ENCODE results near the gene ISM2.
"Not testable (repeated sequence)": the region's sequence is repeated elsewhere in the genome, so short reads cannot be mapped to it uniquely, and the experiment has no call there.

The ISM2 gene

DNA sequence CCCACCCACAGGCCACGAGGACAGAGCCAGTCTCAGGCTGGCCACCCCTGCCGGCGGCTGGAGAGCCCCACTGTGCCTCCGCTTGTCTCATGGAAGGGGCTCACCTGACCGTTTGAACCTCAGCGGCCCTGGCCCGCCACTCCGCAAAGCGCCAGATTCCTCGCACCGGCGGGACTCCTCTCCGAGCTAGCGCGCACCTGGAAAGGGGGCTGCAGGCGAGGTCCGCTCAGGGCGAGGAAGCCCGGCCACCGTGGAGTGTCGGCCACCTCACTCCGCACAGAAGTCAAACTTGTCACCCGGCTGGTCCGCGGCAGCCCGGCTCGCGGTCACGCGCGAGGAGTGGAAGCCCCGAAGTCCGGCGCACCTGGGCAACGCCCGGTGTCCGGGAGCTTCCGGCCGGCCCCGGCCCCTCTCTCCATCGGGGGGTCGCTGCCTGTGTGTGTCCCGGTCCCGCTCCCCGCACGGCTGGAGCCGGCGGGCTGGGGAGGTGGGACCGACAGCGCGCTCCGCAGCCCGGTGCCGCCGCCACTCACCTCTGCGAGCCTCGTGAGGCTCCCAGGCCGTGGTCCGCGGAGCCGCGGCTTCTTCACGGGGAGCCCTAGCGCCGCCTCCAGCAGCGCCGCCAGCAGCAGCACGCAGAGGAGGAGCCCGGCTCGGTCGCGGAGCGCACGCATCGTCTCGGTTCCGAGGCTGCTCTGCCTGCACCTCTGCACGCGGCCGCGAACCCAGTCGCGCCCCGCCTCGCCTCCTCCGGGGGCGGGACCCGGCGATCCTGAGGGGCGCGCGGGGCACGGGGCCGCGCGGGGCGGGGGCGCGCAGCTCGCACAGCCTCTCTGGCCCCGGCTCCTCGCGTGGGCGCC lies at the start of gene ISM2:
TSS of gene ISM2 (minus strand) at position 697 of the 860 bp plus-strand sequence. CDS start at position 674, 23 bp downstream.
- peak within 1 kb of the TSS; percentile 74 for H3K4me3 Mint-ChIP-seq
- peaks cover 13% of the 10 kb centered on the region for H3K4me1 Mint-ChIP-seq
- H3K27me3 Mint-ChIP-seq, result peaks cover 14% of the 10 kb centered on the region
- ATAC-seq (ENCODE audit: low read depth), result peak; percentile 91
- DNase-seq (ENCODE audit: low spot score in 2 of 2), result peak; percentile 38 to 40
- H3K36me3 Mint-ChIP-seq, result no peaks in the 10 kb centered on the region
- no peak within 1 kb of the TSS for H3K27ac Mint-ChIP-seq
- H3K9me3 Mint-ChIP-seq, result peaks cover 3% of the 10 kb centered on the region

DNA sequence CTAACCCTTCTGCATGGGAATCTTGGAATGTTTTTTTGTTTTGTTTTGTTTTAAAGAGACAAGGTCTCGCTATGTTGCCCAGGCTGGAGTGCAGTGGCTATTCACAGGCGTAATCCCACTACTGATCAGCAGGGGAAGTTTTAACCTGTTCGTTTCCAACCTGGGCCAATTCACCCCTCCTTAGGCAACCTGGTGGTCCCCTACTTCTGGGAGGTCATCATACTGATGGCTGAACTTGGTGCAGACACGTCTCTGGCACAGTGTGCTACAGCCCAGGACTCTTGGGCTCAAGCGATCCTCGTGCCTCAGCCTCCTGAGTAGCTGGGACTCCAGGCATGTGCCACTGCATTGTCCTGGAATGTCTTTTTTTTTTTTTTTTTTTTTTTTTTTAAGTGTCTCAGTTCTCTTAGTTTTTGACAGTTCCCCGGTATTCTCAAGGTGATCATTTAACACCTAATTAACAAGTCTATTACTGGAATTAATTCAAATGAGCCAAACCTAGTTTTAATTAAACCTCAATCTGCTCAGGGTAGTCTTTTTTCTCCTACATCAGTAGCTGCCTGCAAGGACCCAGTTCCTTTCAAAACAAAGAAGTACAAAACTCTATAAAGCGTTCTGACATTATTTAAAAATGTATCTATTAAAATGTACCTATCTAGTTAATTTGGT lies 49.0 kb upstream of the ISM2 start:
- ATAC-seq (ENCODE audit: low read depth), result no peak
- H3K4me1 Mint-ChIP-seq, result peaks cover 5% of the 10 kb centered on the region
- H3K27ac Mint-ChIP-seq, result no peak overlapping the region
- H3K36me3 Mint-ChIP-seq, result peaks cover 17% of the 10 kb centered on the region
- DNase-seq (ENCODE audit: low spot score in 2 of 2), result no peak
- H3K9me3 Mint-ChIP-seq, result no peaks in the 10 kb centered on the region
- no peak overlapping the region for H3K4me3 Mint-ChIP-seq
- no peaks in the 10 kb centered on the region for H3K27me3 Mint-ChIP-seq

DNA sequence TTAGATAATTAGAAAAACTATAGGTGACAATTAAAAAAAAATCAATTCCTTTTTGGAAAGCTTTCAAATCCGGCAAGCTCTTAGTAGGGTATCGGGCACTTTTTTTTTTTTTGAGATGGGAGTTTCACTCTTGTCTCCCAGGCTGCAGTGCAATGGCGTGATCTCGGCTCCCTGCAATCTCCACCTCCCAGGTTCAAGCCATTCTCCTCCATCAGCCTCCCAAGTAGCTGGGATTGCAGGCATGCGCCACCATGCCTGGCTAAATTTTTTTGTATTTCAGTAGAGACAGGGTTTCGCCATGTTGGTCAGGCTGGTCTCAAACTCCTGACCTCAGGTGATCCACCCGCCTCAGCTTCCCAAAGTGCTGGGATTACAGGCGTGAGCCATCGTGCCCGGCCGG lies 46.6 kb upstream of the ISM2 start:
- not testable (repeated sequence) for DNase-seq (ENCODE audit: low spot score in 2 of 2); H3K27me3 Mint-ChIP-seq; H3K4me3 Mint-ChIP-seq; H3K9me3 Mint-ChIP-seq; ATAC-seq (ENCODE audit: low read depth)
- Mint-ChIP-seq H3K36me3 (peaks cover 15% of the 10 kb centered on the region), H3K4me1 (peaks cover 10% of the 10 kb centered on the region), H3K27ac (peak overlapping the region; percentile 18)

DNA sequence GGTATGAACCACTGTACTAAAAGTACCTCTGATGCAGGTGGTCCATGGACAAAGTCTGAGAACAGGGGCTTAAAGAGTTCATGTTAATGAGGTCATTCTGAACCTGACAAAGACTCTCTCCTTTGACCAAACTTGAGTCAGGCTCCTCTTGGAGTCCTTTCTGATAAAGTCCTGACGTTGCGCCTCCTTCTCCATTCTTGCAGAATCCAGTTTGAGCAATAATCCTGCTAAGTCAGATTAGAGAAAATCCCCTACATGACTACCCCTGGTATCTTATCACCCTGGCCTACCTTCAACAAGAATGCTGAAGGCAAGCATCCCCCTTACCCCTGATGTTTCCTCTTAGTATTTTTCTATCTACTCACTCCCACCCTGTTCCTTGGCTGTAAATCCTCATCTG lies 46.0 kb upstream of the ISM2 start:
- Mint-ChIP-seq H3K27ac (peak overlapping the region; percentile 18), H3K4me3 (no peak overlapping the region), H3K4me1 (peaks cover 10% of the 10 kb centered on the region), H3K27me3 (no peaks in the 10 kb centered on the region), H3K36me3 (peaks cover 15% of the 10 kb centered on the region), H3K9me3 (no peaks in the 10 kb centered on the region)
- no peak for DNase-seq (ENCODE audit: low spot score in 2 of 2)
- ATAC-seq (ENCODE audit: low read depth), result no peak

DNA sequence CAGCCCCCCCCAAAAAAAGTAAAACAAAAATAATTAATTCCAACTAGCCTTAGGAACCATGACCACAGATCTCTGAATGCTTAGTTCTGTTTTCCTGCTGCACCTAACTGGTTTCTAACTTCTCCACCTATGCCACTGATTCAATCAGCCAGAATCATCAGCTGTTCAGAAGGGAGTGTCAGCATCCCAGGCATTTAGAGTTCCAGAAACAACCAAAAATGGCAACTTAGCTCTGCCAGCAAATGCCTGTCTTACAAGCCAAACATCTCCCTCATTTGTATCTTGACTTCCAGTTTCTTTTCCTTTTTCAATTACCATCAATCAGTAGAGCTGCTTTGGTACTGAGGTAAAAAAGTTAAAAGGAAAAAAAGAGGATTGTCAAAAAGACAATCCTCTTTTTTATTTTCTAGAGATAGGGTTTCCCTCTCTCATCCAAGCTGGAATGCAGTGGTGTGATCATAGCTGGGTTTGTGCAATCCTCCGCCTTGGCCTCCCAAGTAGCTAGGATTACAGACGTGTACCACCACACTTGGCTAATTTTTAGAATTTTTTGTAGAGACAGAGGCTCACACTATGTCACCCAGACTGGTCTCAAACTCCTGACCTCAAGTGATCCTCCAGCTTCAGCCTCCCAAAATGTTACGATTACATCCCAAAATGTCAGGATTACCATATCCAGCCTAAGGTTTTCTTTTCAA lies 45.2 kb upstream of the ISM2 start:
- Mint-ChIP-seq H3K27ac (peak overlapping the region; percentile 18), H3K4me1 (peaks cover 10% of the 10 kb centered on the region), H3K36me3 (peaks cover 15% of the 10 kb centered on the region), H3K9me3 (no peaks in the 10 kb centered on the region), H3K4me3 (no peak overlapping the region), H3K27me3 (no peaks in the 10 kb centered on the region)
- ATAC-seq (ENCODE audit: low read depth), result no peak
- no peak for DNase-seq (ENCODE audit: low spot score in 2 of 2)

DNA sequence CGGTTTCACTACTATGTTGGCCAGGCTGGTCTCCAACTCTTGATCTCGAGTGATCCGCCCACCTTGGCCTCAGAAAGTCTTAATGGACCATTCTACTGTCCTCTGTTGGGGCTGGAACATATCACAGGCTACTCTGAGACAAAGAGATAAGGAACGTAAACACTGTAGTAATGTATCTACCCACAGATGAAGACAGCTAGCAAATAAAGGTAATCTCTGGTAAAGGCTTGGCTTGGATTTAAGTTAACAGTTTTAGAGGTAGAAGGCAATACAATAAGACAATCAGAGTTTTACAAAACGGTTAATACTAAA lies 44.6 kb upstream of the ISM2 start:
- DNase-seq (ENCODE audit: low spot score in 2 of 2), result no peak
- H3K4me3 Mint-ChIP-seq, result no peak overlapping the region
- H3K4me1 Mint-ChIP-seq, result peaks cover 10% of the 10 kb centered on the region
- H3K9me3 Mint-ChIP-seq, result no peaks in the 10 kb centered on the region
- no peak for ATAC-seq (ENCODE audit: low read depth)
- H3K36me3 Mint-ChIP-seq, result peaks cover 12% of the 10 kb centered on the region
- H3K27ac Mint-ChIP-seq, result peak overlapping the region; percentile 18
- no peaks in the 10 kb centered on the region for H3K27me3 Mint-ChIP-seq

DNA sequence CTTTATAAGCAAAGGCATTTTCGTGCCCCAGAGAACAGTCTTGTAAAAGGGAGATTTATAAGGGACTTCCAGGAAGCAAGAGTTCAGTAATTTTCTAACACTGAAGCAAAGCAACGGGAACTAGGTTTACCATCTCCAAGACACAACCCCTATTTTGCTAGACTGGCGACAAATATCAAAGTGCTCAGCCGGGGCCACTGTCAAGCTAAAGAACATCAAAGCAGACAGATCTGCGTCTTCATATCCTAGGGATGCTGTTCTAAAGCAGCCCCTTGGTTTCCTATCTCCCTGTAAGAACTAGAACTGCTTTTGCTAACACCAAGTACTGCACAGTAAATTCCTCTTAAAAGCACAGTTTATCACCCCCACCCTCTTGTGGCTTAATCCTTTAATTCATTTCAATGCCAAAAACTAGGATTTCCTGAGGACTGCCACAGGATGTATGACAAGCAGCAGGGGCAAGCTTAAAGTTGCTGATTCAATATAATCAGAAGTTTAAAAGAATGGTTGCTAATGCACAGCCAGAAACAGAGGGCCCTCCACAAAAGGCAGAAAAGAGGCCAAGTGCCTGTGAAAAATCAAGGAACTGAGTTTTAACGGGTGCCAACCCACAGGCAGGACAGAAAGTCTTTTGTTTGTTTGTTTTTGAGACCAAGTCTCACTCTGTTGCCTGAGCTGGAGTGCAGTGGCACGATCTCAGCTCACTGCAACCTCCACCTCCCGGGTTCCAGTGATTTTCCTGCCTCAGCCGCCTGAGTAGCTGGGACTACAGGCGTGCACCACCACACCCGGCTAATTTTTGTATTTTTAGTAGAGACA lies 44.0 kb upstream of the ISM2 start:
- Mint-ChIP-seq H3K27me3 (no peaks in the 10 kb centered on the region), H3K4me3 (no peak overlapping the region), H3K36me3 (peaks cover 12% of the 10 kb centered on the region), H3K4me1 (peaks cover 10% of the 10 kb centered on the region), H3K9me3 (no peaks in the 10 kb centered on the region), H3K27ac (peak overlapping the region; percentile 73)
- DNase-seq (ENCODE audit: low spot score in 2 of 2) (no peak), ATAC-seq (ENCODE audit: low read depth) (peak; percentile 27)

DNA sequence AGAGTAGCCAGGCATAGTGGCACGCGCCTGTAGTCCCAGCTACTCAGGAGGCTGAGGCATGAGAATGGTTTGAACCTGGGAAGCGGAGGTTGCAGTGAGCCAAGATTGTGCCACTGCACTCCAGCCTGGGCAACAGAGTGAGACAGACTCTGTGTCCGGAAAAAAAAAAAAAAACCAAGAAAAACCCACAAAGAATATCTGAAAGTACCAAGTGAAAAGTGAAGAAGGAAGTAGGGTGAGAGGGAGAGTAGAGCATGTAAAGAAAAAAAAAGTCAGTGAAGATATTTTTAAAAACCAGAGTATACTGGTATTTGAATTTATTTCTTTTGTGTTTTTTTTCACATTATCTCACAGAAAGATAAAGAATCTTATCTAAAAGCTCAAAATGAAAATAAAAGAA lies 43.3 kb upstream of the ISM2 start:
- Mint-ChIP-seq H3K36me3 (peaks cover 12% of the 10 kb centered on the region), H3K27ac (no peak overlapping the region), H3K4me3 (peak overlapping the region; percentile 8), H3K4me1 (peaks cover 10% of the 10 kb centered on the region), H3K27me3 (no peaks in the 10 kb centered on the region), H3K9me3 (no peaks in the 10 kb centered on the region)
- DNase-seq (ENCODE audit: low spot score in 2 of 2) (no peak), ATAC-seq (ENCODE audit: low read depth) (peak; percentile 76)

DNA sequence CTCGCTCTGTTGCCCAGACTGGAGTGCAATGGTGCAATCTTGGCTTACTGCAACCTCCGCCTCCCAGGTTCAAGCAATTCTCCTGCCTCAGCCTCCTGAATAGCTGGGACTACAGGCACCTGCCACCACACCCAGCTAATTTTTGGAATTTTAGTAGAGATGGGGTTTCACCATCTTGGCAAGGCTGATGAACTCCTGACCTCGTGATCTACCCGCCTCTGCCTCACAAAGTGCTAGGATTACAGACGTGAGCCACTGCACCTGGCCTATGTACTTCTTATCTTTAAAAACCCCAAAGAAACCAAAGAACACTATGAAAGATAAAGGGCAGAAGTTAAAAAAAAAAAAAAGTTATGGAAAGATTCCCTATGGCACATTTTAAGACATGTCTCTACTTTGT lies 38.3 kb upstream of the ISM2 start:
- not testable (repeated sequence) for ATAC-seq (ENCODE audit: low read depth); H3K4me1 Mint-ChIP-seq; H3K9me3 Mint-ChIP-seq; H3K27me3 Mint-ChIP-seq; DNase-seq (ENCODE audit: low spot score in 2 of 2); H3K4me3 Mint-ChIP-seq; H3K27ac Mint-ChIP-seq
- H3K36me3 Mint-ChIP-seq, result peaks cover 15% of the 10 kb centered on the region

DNA sequence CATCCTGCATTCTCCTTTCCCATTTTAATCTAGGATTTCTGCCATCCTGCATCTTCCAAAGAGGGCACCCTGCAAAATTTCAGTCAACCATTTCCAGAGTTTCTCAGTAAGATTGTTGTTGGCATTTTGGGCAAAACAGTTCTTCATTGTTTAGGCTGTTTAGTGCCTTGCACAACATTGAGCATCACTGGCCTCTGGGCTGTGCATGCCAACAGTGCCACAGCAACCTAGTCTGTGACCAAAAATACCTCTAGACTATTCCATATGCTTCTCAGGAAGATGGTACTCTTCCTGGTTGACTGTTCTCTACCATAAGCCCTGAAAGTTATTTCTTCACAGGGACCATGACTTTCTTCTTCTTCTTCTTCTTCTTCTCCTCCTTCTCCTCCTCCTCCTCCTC lies 32.5 kb upstream of the ISM2 start:
- H3K27me3 Mint-ChIP-seq, result no peaks in the 10 kb centered on the region
- H3K4me3 Mint-ChIP-seq, result no peak overlapping the region
- peaks cover 2% of the 10 kb centered on the region for H3K4me1 Mint-ChIP-seq
- no peak overlapping the region for H3K27ac Mint-ChIP-seq
- peaks cover 22% of the 10 kb centered on the region for H3K36me3 Mint-ChIP-seq
- DNase-seq (ENCODE audit: low spot score in 2 of 2) (no peak), ATAC-seq (ENCODE audit: low read depth) (no peak)
- no peaks in the 10 kb centered on the region for H3K9me3 Mint-ChIP-seq

DNA sequence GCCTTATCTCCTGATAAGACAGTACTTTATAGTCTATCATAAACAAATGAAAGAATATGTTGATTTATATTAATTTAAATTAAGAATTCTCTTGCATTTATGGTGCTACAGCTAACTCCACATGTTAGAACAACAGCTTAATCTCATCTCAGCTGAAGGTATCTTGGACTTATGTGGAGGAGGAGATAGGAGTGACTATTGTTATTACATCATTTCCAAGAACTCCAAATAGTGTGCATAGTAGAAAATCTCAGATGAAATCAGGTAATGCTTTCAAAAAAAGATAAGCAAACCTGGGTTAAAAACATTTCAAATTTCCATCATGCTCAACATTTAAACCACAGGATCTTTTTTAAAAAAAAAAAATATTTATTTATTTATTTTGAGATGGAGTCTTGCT lies 31.3 kb upstream of the ISM2 start:
- DNase-seq (ENCODE audit: low spot score in 2 of 2) (no peak), ATAC-seq (ENCODE audit: low read depth) (no peak)
- Mint-ChIP-seq H3K4me1 (no peaks in the 10 kb centered on the region), H3K36me3 (peaks cover 14% of the 10 kb centered on the region), H3K9me3 (no peaks in the 10 kb centered on the region), H3K27ac (no peak overlapping the region), H3K27me3 (no peaks in the 10 kb centered on the region), H3K4me3 (no peak overlapping the region)

DNA sequence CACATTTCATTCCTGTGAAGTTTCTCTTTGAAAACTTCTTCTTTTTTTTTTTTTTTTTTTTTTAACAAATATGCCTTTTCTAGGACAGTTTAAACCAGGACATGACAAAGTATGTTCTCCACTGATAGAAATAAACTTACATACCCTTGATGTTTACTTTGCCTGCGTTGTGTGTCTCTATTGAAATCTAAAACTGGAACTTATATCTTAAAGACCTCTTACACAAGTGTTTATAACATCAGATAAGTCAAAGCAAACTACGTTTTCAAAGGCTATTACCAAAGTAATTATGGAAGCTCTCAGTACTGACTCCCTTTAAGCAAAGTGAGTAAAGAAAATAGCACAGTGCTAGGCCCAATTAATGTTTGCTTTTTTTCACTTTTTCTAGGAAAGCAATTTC lies 30.6 kb upstream of the ISM2 start:
- no peak overlapping the region for H3K4me3 Mint-ChIP-seq
- no peaks in the 10 kb centered on the region for H3K27me3 Mint-ChIP-seq
- no peaks in the 10 kb centered on the region for H3K9me3 Mint-ChIP-seq
- ATAC-seq (ENCODE audit: low read depth) (no peak), DNase-seq (ENCODE audit: low spot score in 2 of 2) (no peak)
- no peaks in the 10 kb centered on the region for H3K4me1 Mint-ChIP-seq
- H3K36me3 Mint-ChIP-seq, result peaks cover 16% of the 10 kb centered on the region
- H3K27ac Mint-ChIP-seq, result no peak overlapping the region

DNA sequence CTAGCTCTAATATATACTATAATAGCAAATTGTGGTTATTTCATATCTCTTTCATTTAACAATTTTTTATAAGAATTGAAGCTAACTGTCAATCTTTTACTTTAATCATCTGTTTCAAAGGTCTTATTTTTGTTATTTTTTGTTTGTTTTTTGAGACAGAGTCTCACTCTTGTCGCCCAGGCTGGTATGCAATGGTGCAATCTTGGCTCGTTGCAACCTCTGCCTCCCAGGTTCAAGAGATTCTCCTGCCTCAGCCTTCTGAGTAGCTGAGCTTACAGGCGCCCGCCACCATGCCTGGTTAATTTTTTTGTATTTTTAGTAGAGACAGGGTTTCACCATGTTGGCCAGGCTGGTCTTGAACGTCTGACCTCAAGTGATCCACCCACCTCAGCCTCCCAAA lies 30.1 kb upstream of the ISM2 start:
- not testable (repeated sequence) for DNase-seq (ENCODE audit: low spot score in 2 of 2); H3K4me3 Mint-ChIP-seq

DNA sequence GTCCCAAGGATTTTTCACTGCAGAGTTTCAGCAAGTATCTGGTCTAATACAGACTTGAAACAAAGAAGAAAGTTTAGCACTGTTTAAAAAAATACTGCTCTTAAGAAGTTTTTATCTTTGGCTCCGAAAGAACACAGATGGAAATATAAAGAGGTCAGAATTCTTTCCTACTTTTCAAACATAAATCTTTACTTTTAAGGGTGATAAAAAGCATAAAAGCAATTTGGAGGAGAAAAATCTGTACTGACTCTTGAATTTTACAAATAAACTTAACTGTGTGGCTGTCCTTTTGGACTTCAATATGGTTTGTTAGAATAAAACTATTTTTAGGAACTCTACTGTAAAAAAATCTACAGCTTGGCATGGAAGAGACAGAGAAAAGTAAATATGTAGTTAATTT lies 27.6 kb upstream of the ISM2 start:
- H3K4me1 Mint-ChIP-seq, result no peaks in the 10 kb centered on the region
- H3K36me3 Mint-ChIP-seq, result peaks cover 25% of the 10 kb centered on the region
- H3K9me3 Mint-ChIP-seq, result no peaks in the 10 kb centered on the region
- ATAC-seq (ENCODE audit: low read depth) (no peak), DNase-seq (ENCODE audit: low spot score in 2 of 2) (no peak)
- H3K4me3 Mint-ChIP-seq, result no peak overlapping the region
- H3K27me3 Mint-ChIP-seq, result no peaks in the 10 kb centered on the region
- no peak overlapping the region for H3K27ac Mint-ChIP-seq

More for the DNA sequence above, 30.1 kb upstream of the ISM2 start:
- H3K9me3 Mint-ChIP-seq; H3K27ac Mint-ChIP-seq; H3K27me3 Mint-ChIP-seq; H3K4me1 Mint-ChIP-seq; ATAC-seq (ENCODE audit: low read depth): not testable (repeated sequence)
- H3K36me3 Mint-ChIP-seq, result peaks cover 19% of the 10 kb centered on the region
